NCI-H524 (cell line): ENCODE results near the gene C1R.
A peak's percentile ranks its signal among the peaks of the same experiment; 100 is the strongest.
"Not testable (repeated sequence)": the region's sequence is repeated elsewhere in the genome, so short reads cannot be mapped to it uniquely, and the experiment has no call there.

Experiments
- DNase-seq, 2 experiments: peaks; one replicate each; lab custom pipeline; 2025; lab: John Stamatoyannopoulos, UW

C1R gene

GRCh38 chr12:7068240-7068993 lies 23.8 kb downstream of the C1R start:
- no peak for DNase-seq

- DNase-seq = no peak
Observed at GRCh38 chr12:7067096-7067495, 25.1 kb downstream of the C1R start.

GRCh38 chr12:7066596-7066995 lies 25.6 kb downstream of the C1R start:
- no peak for DNase-seq

- no peak for DNase-seq
Observed at GRCh38 chr12:7065073-7065623, 27.1 kb downstream of the C1R start.

- no peak for DNase-seq
Observed at GRCh38 chr12:7064516-7064915, 27.7 kb downstream of the C1R start.

GRCh38 chr12:7061596-7061995 lies 30.6 kb downstream of the C1R start:
- DNase-seq = no peak

- DNase-seq = no peak
Observed at GRCh38 chr12:7061138-7061537, 31.1 kb downstream of the C1R start.

GRCh38 chr12:7060353-7060954 lies 31.8 kb downstream of the C1R start, which contains the start of gene C1S:
Gene C1S (plus strand): TSS chr12:7060718. CDS start chr12:7061913, 1,195 bp downstream.
- DNase-seq = no peak

GRCh38 chr12:7059780-7060179 lies 32.5 kb downstream of the C1R start:
- DNase-seq = no peak

- no peak for DNase-seq
Observed at GRCh38 chr12:7058850-7059395, 33.3 kb downstream of the C1R start.

- no peak for DNase-seq
Observed at GRCh38 chr12:7058163-7058845, 33.9 kb downstream of the C1R start.

- DNase-seq = not testable (repeated sequence)
Observed at GRCh38 chr12:7055736-7056135, 36.5 kb downstream of the C1R start.

GRCh38 chr12:7054925-7055324 lies 37.3 kb downstream of the C1R start:
- no peak for DNase-seq

- not testable (repeated sequence) for DNase-seq
Observed at GRCh38 chr12:7049973-7050372, 42.3 kb downstream of the C1R start.

GRCh38 chr12:7049445-7049951 lies 42.7 kb downstream of the C1R start:
- not testable (repeated sequence) for DNase-seq

GRCh38 chr12:7047306-7047705 lies 44.9 kb downstream of the C1R start:
- DNase-seq = no peak

- DNase-seq = no peak
Observed at GRCh38 chr12:7046383-7047105, 45.7 kb downstream of the C1R start.

GRCh38 chr12:7045913-7046312 lies 46.3 kb downstream of the C1R start:
- DNase-seq = no peak

- DNase-seq = peak in 1 of 2 experiments; percentile 40
Observed at GRCh38 chr12:7042842-7043241, 49.4 kb downstream of the C1R start.

- DNase-seq = peak in 1 of 2 experiments; percentile 9
Observed at GRCh38 chr12:7039403-7039802, 52.8 kb downstream of the C1R start.

GRCh38 chr12:7038591-7038990 lies 53.7 kb downstream of the C1R start:
- DNase-seq = no peak
